Choroid plexus epithelial cell (primary cell): Measurements from ENCODE around the gene DUSP2.

ENCODE experiments used
- DNase-seq: peaks from one replicate; pipeline ENCODE4 v3.0.0-alpha.2; 2010; ENCODE audit warnings: low read depth
- H3K4me3 ChIP-seq: 2 replicates; pipeline ENCODE4 v1.5.1; 2011; ENCODE audit warnings: low read depth, mild to moderate bottlenecking, control low read depth, low read length, moderate library complexity
- CTCF ChIP-seq: conservative IDR thresholded peaks from 2 replicates; pipeline ENCODE4 v1.5.1; 2011; ENCODE audit warnings: low read depth, mild to moderate bottlenecking, control low read depth, inconsistent platforms, low read length, moderate library complexity

Gene DUSP2

GRCh38 chr2:96097441-96097840 is 47.8 kb downstream of the DUSP2 start:
- no peak for TF ChIP-seq CTCF
- DNase-seq, result no peak
- no peak overlapping the region for H3K4me3 ChIP-seq

GRCh38 chr2:96095116-96095636 is 50.1 kb downstream of the DUSP2 start:
- no peak overlapping the region for H3K4me3 ChIP-seq
- TF ChIP-seq CTCF, result no peak
- no peak for DNase-seq

- no peak overlapping the region for H3K4me3 ChIP-seq
- no peak for TF ChIP-seq CTCF
- no peak for DNase-seq
Observed at GRCh38 chr2:96093528-96093927, 51.7 kb downstream of the DUSP2 start.
